CD4-positive, alpha-beta T cell (primary cell): Measurements from ENCODE around the gene COA8. TPM values are rescaled to one million over a fixed set of nuclear protein-coding genes. Genes with fewer than 3 reads are reported as not detected.

Experiments used
- ATAC-seq: fragments of 200-7000 bp; cut with Tn5 transposase; one replicate; pipeline ENCODE4 v1.10.0; 2022; ENCODE audit warnings: mild to moderate bottlenecking; ENCODE audit not compliant: poor library complexity
- CTCF ChIA-PET: fragments of 350-600 bp; sonication (Branson Sonifier 250); formaldehyde crosslinking; loops from one replicate; lab custom pipeline; 2021; ENCODE audit warnings: antibody characterized with exemption, inconsistent platforms; lab: Charles Lee
- POLR2A ChIA-PET: fragments of 350-600 bp; sonication (Branson Sonifier 250); formaldehyde crosslinking; loops from one replicate; lab custom pipeline; 2021; ENCODE audit warnings: antibody characterized with exemption, inconsistent platforms; lab: Charles Lee
- DNase-seq, 14 experiments: peaks; one replicate each; pipeline ENCODE4 v3.0.0-alpha.2; 2013 to 2020; ENCODE audit warnings: mixed read lengths in 2 of 14
- H3K27ac ChIP-seq, 2 donors: one replicate each; pipeline versions ENCODE4 v1.5.1 to v1.7.0; 2013; ENCODE audit warnings: low read length in 2 of 2, low read depth in 1 of 2, mild to moderate bottlenecking in 1 of 2
- H3K27me3 ChIP-seq, 2 experiments: 1 replicate in 1 of 2; 2 replicates in 1 of 2; pipeline versions ENCODE4 v1.6.1 to v1.7.0; 2013; ENCODE audit warnings: low read length in 2 of 2, control low read depth in 1 of 2, mild to moderate bottlenecking in 1 of 2, moderate library complexity in 1 of 2; ENCODE audit not compliant: insufficient read depth in 2 of 2, control insufficient read depth in 1 of 2
- H3K36me3 ChIP-seq: one replicate; pipeline ENCODE4 v1.6.1; 2013; ENCODE audit warnings: low read length, control low read depth; ENCODE audit not compliant: insufficient read depth
- H3K4me1 ChIP-seq: one replicate; pipeline ENCODE4 v1.6.1; 2013; ENCODE audit warnings: low read length, control low read depth; ENCODE audit not compliant: insufficient read depth
- H3K4me3 ChIP-seq: one replicate; pipeline ENCODE4 v1.5.1; 2013; ENCODE audit warnings: mild to moderate bottlenecking, low read length, moderate library complexity
- H3K9me3 ChIP-seq, 2 experiments: 1 replicate in 1 of 2; 2 replicates in 1 of 2; pipeline versions ENCODE4 v1.6.1 to v1.7.0; 2013; ENCODE audit warnings: low read length in 2 of 2, mild to moderate bottlenecking in 2 of 2, control low read depth in 1 of 2, moderate library complexity in 1 of 2; ENCODE audit not compliant: control insufficient read depth in 1 of 2, insufficient read depth in 1 of 2
- H3K27ac Mint-ChIP-seq: one replicate; pipeline ENCODE4 v1.8.0; 2020; ENCODE audit warnings: mixed read lengths
- H3K27me3 Mint-ChIP-seq: one replicate; pipeline ENCODE4 v1.8.0; 2021; ENCODE audit warnings: mixed read lengths
- H3K36me3 Mint-ChIP-seq: one replicate; pipeline ENCODE4 v1.8.0; 2021; ENCODE audit warnings: low read depth, mixed read lengths
- H3K4me1 Mint-ChIP-seq: one replicate; pipeline ENCODE4 v1.8.0; 2021; ENCODE audit warnings: low read depth, mixed read lengths
- H3K4me3 Mint-ChIP-seq: one replicate; pipeline ENCODE4 v1.8.0; 2020; ENCODE audit warnings: mild to moderate bottlenecking, mixed read lengths
- H3K9me3 Mint-ChIP-seq: one replicate; pipeline ENCODE4 v1.8.0; 2020; ENCODE audit warnings: mixed read lengths
- intact Hi-C, 2 experiments: fragments of 100-400 bp; cut with DNase I in 1 of 2; cut with micrococcal nuclease in 1 of 2; formaldehyde crosslinking; loops; one replicate each; pipeline versions ENCODE4 v1.15.1 to v1.9.0; 2023 to 2025; cut with DNase I, micrococcal nuclease
- total RNA-seq, 174 experiments: library from RNA in 2 of 174; stranded (reverse) in 2 of 174; gene quantifications; one replicate each; pipeline ENCODE4 v1.2.3 and lab custom pipeline; 2021 to 2026
- TF ChIP-seq, protein P1 (sequence below): fragments of 200-600 bp; IDR thresholded peaks from one replicate; pipeline ENCODE4 v1.8.0; 2022; ENCODE audit warnings: antibody characterized with exemption, mild to moderate bottlenecking

Gene COA8
- total RNA-seq, 2 experiments from 2014 or later, result 9.1 to 10.7 TPM

GRCh38 chr14:103578401-103579075 lies 15.8 kb downstream of the COA8 start:
- Mint-ChIP-seq H3K36me3 (peaks cover 56% of the 10 kb centered on the region), H3K27me3 (no peaks in the 10 kb centered on the region), H3K4me3 (no peak overlapping the region), H3K4me1 (no peaks in the 10 kb centered on the region), H3K27ac (no peak overlapping the region), H3K9me3 (no peaks in the 10 kb centered on the region)
- DNase-seq (no peak), ATAC-seq (no peak)
- H3K4me1 ChIP-seq, result no peaks in the 10 kb centered on the region
- H3K27me3 ChIP-seq, result no peaks in the 10 kb centered on the region
- intact Hi-C loops, result loop anchor here in 1 of 2 experiments (10.0 kb wide), 1 partner anchor 196 kb away; no protein-coding TSS in a partner anchor
- CTCF ChIA-PET, result no interaction called here
- TF ChIP-seq, protein P1, sequence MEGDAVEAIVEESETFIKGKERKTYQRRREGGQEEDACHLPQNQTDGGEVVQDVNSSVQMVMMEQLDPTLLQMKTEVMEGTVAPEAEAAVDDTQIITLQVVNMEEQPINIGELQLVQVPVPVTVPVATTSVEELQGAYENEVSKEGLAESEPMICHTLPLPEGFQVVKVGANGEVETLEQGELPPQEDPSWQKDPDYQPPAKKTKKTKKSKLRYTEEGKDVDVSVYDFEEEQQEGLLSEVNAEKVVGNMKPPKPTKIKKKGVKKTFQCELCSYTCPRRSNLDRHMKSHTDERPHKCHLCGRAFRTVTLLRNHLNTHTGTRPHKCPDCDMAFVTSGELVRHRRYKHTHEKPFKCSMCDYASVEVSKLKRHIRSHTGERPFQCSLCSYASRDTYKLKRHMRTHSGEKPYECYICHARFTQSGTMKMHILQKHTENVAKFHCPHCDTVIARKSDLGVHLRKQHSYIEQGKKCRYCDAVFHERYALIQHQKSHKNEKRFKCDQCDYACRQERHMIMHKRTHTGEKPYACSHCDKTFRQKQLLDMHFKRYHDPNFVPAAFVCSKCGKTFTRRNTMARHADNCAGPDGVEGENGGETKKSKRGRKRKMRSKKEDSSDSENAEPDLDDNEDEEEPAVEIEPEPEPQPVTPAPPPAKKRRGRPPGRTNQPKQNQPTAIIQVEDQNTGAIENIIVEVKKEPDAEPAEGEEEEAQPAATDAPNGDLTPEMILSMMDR, result no peak
- H3K27ac ChIP-seq, result no peak overlapping the region
- H3K9me3 ChIP-seq, result no peaks in the 10 kb centered on the region
- POLR2A ChIA-PET, result no interaction called here
- no peak overlapping the region for H3K4me3 ChIP-seq
- H3K36me3 ChIP-seq, result peaks cover 46% of the 10 kb centered on the region

DNA sequence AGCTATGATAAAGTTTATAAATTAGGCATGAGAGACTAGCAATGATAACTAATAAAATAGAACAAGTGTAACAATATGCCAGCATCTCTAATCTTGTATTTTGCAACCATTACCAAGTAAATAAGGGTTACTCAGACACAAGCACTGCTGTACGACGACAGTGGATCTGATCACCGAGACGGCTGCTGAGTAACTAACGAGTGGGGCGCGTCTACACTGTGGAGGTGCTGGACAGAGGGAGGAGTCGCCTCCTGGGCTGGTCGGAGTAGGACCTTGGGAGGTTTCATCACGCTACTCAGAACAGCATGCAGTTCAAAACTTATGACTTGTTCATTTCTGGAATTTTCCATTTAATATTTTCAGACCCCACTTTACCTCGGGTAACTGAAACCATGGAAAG lies 18.4 kb downstream of the COA8 start:
- intact Hi-C loops, result no loop called here
- ATAC-seq, result no peak
- no peaks in the 10 kb centered on the region for H3K4me1 Mint-ChIP-seq
- no peaks in the 10 kb centered on the region for H3K9me3 Mint-ChIP-seq
- no peaks in the 10 kb centered on the region for H3K27me3 Mint-ChIP-seq
- CTCF ChIA-PET, result no interaction called here
- no peaks in the 10 kb centered on the region for H3K9me3 ChIP-seq
- DNase-seq, result no peak
- H3K27ac Mint-ChIP-seq, result no peak overlapping the region
- H3K36me3 ChIP-seq, result peaks cover 24% of the 10 kb centered on the region
- H3K27me3 ChIP-seq, result no peaks in the 10 kb centered on the region
- H3K4me1 ChIP-seq, result no peaks in the 10 kb centered on the region
- no peak overlapping the region for H3K27ac ChIP-seq
- TF ChIP-seq, protein P1, result no peak
- H3K4me3 Mint-ChIP-seq, result no peak overlapping the region
- POLR2A ChIA-PET, result no interaction called here
- peaks cover 38% of the 10 kb centered on the region for H3K36me3 Mint-ChIP-seq
- H3K4me3 ChIP-seq, result no peak overlapping the region

- Mint-ChIP-seq H3K9me3 (no peaks in the 10 kb centered on the region), H3K4me3 (no peak overlapping the region)
These were observed 19.4 kb downstream of the COA8 start for GRCh38 chr14:103581954-103582703.

More at GRCh38 chr14:103581954-103582703, 19.4 kb downstream of the COA8 start:
- Mint-ChIP-seq H3K36me3 (peaks cover 32% of the 10 kb centered on the region), H3K27me3 (no peaks in the 10 kb centered on the region), H3K27ac (no peak overlapping the region), H3K4me1 (no peaks in the 10 kb centered on the region)
- TF ChIP-seq, protein P1, result no peak
- Histone ChIP-seq H3K9me3 (no peaks in the 10 kb centered on the region), H3K4me1 (no peaks in the 10 kb centered on the region), H3K36me3 (peaks cover 23% of the 10 kb centered on the region), H3K4me3 (no peak overlapping the region), H3K27me3 (no peaks in the 10 kb centered on the region), H3K27ac (no peak overlapping the region)
- CTCF ChIA-PET, result no interaction called here
- no peak for ATAC-seq
- intact Hi-C loops, result no loop called here
- POLR2A ChIA-PET, result no interaction called here
- no peak for DNase-seq
